Posterior vena cava (tissue), 2 donors: Measurements from ENCODE around the gene CHTF18. TPM values are rescaled to one million over a fixed set of nuclear protein-coding genes. Genes with fewer than 3 reads are reported as not detected.
"Not testable (repeated sequence)": the region's sequence is repeated elsewhere in the genome, so short reads cannot be mapped to it uniquely, and the experiment has no call there.

ENCODE experiments used
- DNase-seq: peaks from one replicate; pipeline ENCODE4 v3.0.0-alpha.2; 2020; ENCODE audit warnings: low spot score
- intact Hi-C, 2 donors: fragments of 100-400 bp; cut with DNase I; formaldehyde crosslinking; loops; one replicate each; pipeline versions ENCODE4 v1.14.1 to v1.14.2; 2022 to 2023
- long read RNA-seq, 2 donors: library from polyadenylated mRNA; unstranded; transcript quantifications; one replicate each; pipeline ENCODE4 v2.0.0, GENCODE V29; 2020 to 2021
- total RNA-seq, 2 donors: library from RNA; stranded (reverse); fragmentation: NEBNext Ultra II Directional; extraction: Animal tissue kit (Norgen Biotek cat#: 25700); gene quantifications; one replicate each; pipeline ENCODE4 v1.2.1, GENCODE V29; 2021
- donor health status: DM: yes; HTN: yes; CAD: no.
- donor health status: DM: yes; HTN: yes; CAD: no.

CHTF18 gene
- total RNA-seq = 1 to 10 TPM; 7.7 TPM
- long read RNA-seq, donor 1, partial matches to known transcripts = 4 of 6 reads
- long read RNA-seq, donor 1, other reads (novel, unspliced or antisense) = 2 of 6 reads
- long read RNA-seq, donor 2, transcript CHTF18-201 (22 exons, 3,090 nt) = major isoform, 5 of 10 reads
- long read RNA-seq, donor 2, partial matches to known transcripts = 1 of 10 reads
- long read RNA-seq, donor 2, other reads (novel, unspliced or antisense) = 4 of 10 reads

GRCh38 chr16:788399-789126 is at the start of gene CHTF18:
Gene CHTF18, plus strand, starts transcription at chr16:788620. Its CDS starts 65 bp downstream, at chr16:788685.
- intact Hi-C loops = loop anchor here (5.0 kb wide), 1 partner anchor 76 kb away; no protein-coding TSS in a partner anchor
- DNase-seq = peak; percentile 97

GRCh38 chr16:739560-740458 is 48.6 kb upstream of the CHTF18 start:
- no peak for DNase-seq
- intact Hi-C loops = no loop called here

GRCh38 chr16:740459-740763 is 48.0 kb upstream of the CHTF18 start:
- intact Hi-C loops = no loop called here
- no peak for DNase-seq

GRCh38 chr16:740764-741505 is 47.5 kb upstream of the CHTF18 start, which contains the start of gene CIAO3:
Gene CIAO3, minus strand, starts transcription at chr16:740997. Its CDS starts 12 bp downstream, at chr16:740985.
- intact Hi-C loops = no loop called here

GRCh38 chr16:741986-742629 is 46.3 kb upstream of the CHTF18 start:
- no peak for DNase-seq
- intact Hi-C loops = no loop called here

More at GRCh38 chr16:740764-741505, 47.5 kb upstream of the CHTF18 start, which contains the start of gene CIAO3:
- DNase-seq = peak; percentile 97

- intact Hi-C loops, DNase-seq: not testable (repeated sequence)
Measured at GRCh38 chr16:742894-743293, 45.5 kb upstream of the CHTF18 start.

GRCh38 chr16:743794-744500 is 44.5 kb upstream of the CHTF18 start:
- DNase-seq = no peak
- intact Hi-C loops = no loop called here

- intact Hi-C loops = no loop called here
- DNase-seq = no peak
Measured at GRCh38 chr16:745739-746138, 42.7 kb upstream of the CHTF18 start.

- intact Hi-C loops = no loop called here
- DNase-seq = no peak
Measured at GRCh38 chr16:746637-747036, 41.8 kb upstream of the CHTF18 start.

- no peak for DNase-seq
- intact Hi-C loops = no loop called here
Measured at GRCh38 chr16:747978-748746, 40.3 kb upstream of the CHTF18 start.

GRCh38 chr16:749010-749409 is 39.4 kb upstream of the CHTF18 start:
- no peak for DNase-seq
- intact Hi-C loops = no loop called here

GRCh38 chr16:750485-750884 is 37.9 kb upstream of the CHTF18 start:
- intact Hi-C loops = no loop called here
- DNase-seq = no peak

- no peak for DNase-seq
- intact Hi-C loops = no loop called here
Measured at GRCh38 chr16:751152-752006, 37.0 kb upstream of the CHTF18 start.

GRCh38 chr16:752007-752312 is 36.5 kb upstream of the CHTF18 start:
- intact Hi-C loops = no loop called here

GRCh38 chr16:754121-754607 is 34.3 kb upstream of the CHTF18 start:
- intact Hi-C loops, DNase-seq: not testable (repeated sequence)

More at GRCh38 chr16:752007-752312, 36.5 kb upstream of the CHTF18 start:
- no peak for DNase-seq

GRCh38 chr16:754656-755055 is 33.8 kb upstream of the CHTF18 start:
- intact Hi-C loops = no loop called here
- no peak for DNase-seq

- DNase-seq = no peak
- intact Hi-C loops = no loop called here
Measured at GRCh38 chr16:756428-756827, 32.0 kb upstream of the CHTF18 start.
